ENCODE measurements around the gene CIAO1. TPM values are rescaled to one million over a fixed set of nuclear protein-coding genes. Genes with fewer than 3 reads are reported as not detected.
A peak's percentile ranks its signal among the peaks of the same experiment; 100 is the strongest.

Gene CIAO1
- total RNA-seq, 1 donor from 2014 or later, result 55.9 TPM

- no peak overlapping the region for H3K4me2 ChIP-seq
- H3K4me3 Mint-ChIP-seq, result no peak overlapping the region
Observed at GRCh38 chr2:96241227-96241626, 24.8 kb upstream of the CIAO1 start.

GRCh38 chr2:96241900-96242611 is 24.0 kb upstream of the CIAO1 start:
- Histone ChIP-seq H2AFZ (replicated peaks) (no peak overlapping the region), H3K27me3 (no peaks in the 10 kb centered on the region), H3K9ac (no peak overlapping the region), H3K9me3 (ENCODE audit: low read depth) (no peaks in the 10 kb centered on the region), H3F3A (ENCODE audit: low read depth) (no peaks in the 10 kb centered on the region), H3K36me3 (no peaks in the 10 kb centered on the region), H3K4me1 (no peaks in the 10 kb centered on the region), H3K79me2 (ENCODE audit: low read depth) (no peaks in the 10 kb centered on the region), H3K4me2 (no peak overlapping the region), H4K20me1 (ENCODE audit: low read depth) (no peaks in the 10 kb centered on the region), H3K27ac (no peak overlapping the region), H3K4me3 (no peak overlapping the region)
- peaks cover 2% of the 10 kb centered on the region for H3K36me3 Mint-ChIP-seq
- no peak overlapping the region for H3K4me3 Mint-ChIP-seq
- no peaks in the 10 kb centered on the region for H3K4me1 Mint-ChIP-seq
- H3K27ac Mint-ChIP-seq, result no peak overlapping the region
- H3K9me3 Mint-ChIP-seq, result no peaks in the 10 kb centered on the region
- no peaks in the 10 kb centered on the region for H3K27me3 Mint-ChIP-seq (ENCODE audit: insufficient read depth, low read depth)
- DNase-seq (ENCODE audit: low spot score), result no peak
- TF ChIP-seq EZH2phosphoT487 (IDR thresholded peaks at IDR 0.05), result no peak
- TF ChIP-seq, protein P1, sequence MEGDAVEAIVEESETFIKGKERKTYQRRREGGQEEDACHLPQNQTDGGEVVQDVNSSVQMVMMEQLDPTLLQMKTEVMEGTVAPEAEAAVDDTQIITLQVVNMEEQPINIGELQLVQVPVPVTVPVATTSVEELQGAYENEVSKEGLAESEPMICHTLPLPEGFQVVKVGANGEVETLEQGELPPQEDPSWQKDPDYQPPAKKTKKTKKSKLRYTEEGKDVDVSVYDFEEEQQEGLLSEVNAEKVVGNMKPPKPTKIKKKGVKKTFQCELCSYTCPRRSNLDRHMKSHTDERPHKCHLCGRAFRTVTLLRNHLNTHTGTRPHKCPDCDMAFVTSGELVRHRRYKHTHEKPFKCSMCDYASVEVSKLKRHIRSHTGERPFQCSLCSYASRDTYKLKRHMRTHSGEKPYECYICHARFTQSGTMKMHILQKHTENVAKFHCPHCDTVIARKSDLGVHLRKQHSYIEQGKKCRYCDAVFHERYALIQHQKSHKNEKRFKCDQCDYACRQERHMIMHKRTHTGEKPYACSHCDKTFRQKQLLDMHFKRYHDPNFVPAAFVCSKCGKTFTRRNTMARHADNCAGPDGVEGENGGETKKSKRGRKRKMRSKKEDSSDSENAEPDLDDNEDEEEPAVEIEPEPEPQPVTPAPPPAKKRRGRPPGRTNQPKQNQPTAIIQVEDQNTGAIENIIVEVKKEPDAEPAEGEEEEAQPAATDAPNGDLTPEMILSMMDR (IDR thresholded peaks at IDR 0.05), result no peak
- TF ChIP-seq EZH2 (IDR thresholded peaks at IDR 0.05), result no peak

More at GRCh38 chr2:96241227-96241626, 24.8 kb upstream of the CIAO1 start:
- Histone ChIP-seq H3K36me3 (no peaks in the 10 kb centered on the region), H4K20me1 (ENCODE audit: low read depth) (no peaks in the 10 kb centered on the region), H3K4me1 (no peaks in the 10 kb centered on the region), H3K27me3 (no peaks in the 10 kb centered on the region), H3K79me2 (ENCODE audit: low read depth) (no peaks in the 10 kb centered on the region), H3K9ac (no peak overlapping the region), H3F3A (ENCODE audit: low read depth) (no peaks in the 10 kb centered on the region), H2AFZ (replicated peaks) (no peak overlapping the region), H3K4me3 (no peak overlapping the region), H3K9me3 (ENCODE audit: low read depth) (no peaks in the 10 kb centered on the region), H3K27ac (no peak overlapping the region)
- no peaks in the 10 kb centered on the region for H3K27me3 Mint-ChIP-seq (ENCODE audit: insufficient read depth, low read depth)
- peaks cover 2% of the 10 kb centered on the region for H3K36me3 Mint-ChIP-seq
- no peak overlapping the region for H3K27ac Mint-ChIP-seq
- TF ChIP-seq, protein P1 (IDR thresholded peaks at IDR 0.05), result peak; percentile 21
- no peak for TF ChIP-seq EZH2phosphoT487 (IDR thresholded peaks at IDR 0.05)
- no peaks in the 10 kb centered on the region for H3K4me1 Mint-ChIP-seq
- DNase-seq (ENCODE audit: low spot score), result peak; percentile 46
- H3K9me3 Mint-ChIP-seq, result no peaks in the 10 kb centered on the region

- Histone ChIP-seq H3K9ac (no peak overlapping the region), H2AFZ (replicated peaks) (no peak overlapping the region), H3K4me3 (no peak overlapping the region), H3K79me2 (ENCODE audit: low read depth) (no peaks in the 10 kb centered on the region), H3F3A (ENCODE audit: low read depth) (no peaks in the 10 kb centered on the region), H3K4me2 (no peak overlapping the region), H3K36me3 (no peaks in the 10 kb centered on the region), H3K4me1 (no peaks in the 10 kb centered on the region), H3K27me3 (no peaks in the 10 kb centered on the region), H4K20me1 (ENCODE audit: low read depth) (no peaks in the 10 kb centered on the region), H3K27ac (no peak overlapping the region), H3K9me3 (ENCODE audit: low read depth) (no peaks in the 10 kb centered on the region)
- Mint-ChIP-seq H3K36me3 (peaks cover 2% of the 10 kb centered on the region), H3K4me3 (no peak overlapping the region), H3K27me3 (ENCODE audit: insufficient read depth, low read depth) (no peaks in the 10 kb centered on the region), H3K9me3 (no peaks in the 10 kb centered on the region), H3K27ac (no peak overlapping the region), H3K4me1 (no peaks in the 10 kb centered on the region)
- no peak for DNase-seq (ENCODE audit: low spot score)
- no peak for TF ChIP-seq EZH2 (IDR thresholded peaks at IDR 0.05)
- TF ChIP-seq, protein P1 (IDR thresholded peaks at IDR 0.05), result no peak
- no peak for TF ChIP-seq EZH2phosphoT487 (IDR thresholded peaks at IDR 0.05)
Observed at GRCh38 chr2:96243843-96244242, 22.2 kb upstream of the CIAO1 start.
